Esophagus squamous epithelium (tissue), 4 donors: Measurements from ENCODE around the gene RNF223.
"Not testable (repeated sequence)": the region's sequence is repeated elsewhere in the genome, so short reads cannot be mapped to it uniquely, and the experiment has no call there.

Experiments
- CTCF ChIP-seq, 6 experiments: fragments of 450-650 bp in 4 of 6; fragments of 200-600 bp in 2 of 6; sonication (generic) in 2 of 6; IDR thresholded peaks; one replicate each; pipeline ENCODE4 v1.5.1; 2016 to 2019; ENCODE audit warnings: antibody characterized with exemption in 6 of 6, mild to moderate bottlenecking in 4 of 6, moderate library complexity in 4 of 6
- POLR2A ChIP-seq, 4 donors: fragments of 450-650 bp; IDR thresholded peaks; one replicate each; pipeline ENCODE4 v1.6.1; 2017; ENCODE audit warnings: antibody characterized with exemption in 4 of 4, mild to moderate bottlenecking in 4 of 4, moderate library complexity in 3 of 4

DNA sequence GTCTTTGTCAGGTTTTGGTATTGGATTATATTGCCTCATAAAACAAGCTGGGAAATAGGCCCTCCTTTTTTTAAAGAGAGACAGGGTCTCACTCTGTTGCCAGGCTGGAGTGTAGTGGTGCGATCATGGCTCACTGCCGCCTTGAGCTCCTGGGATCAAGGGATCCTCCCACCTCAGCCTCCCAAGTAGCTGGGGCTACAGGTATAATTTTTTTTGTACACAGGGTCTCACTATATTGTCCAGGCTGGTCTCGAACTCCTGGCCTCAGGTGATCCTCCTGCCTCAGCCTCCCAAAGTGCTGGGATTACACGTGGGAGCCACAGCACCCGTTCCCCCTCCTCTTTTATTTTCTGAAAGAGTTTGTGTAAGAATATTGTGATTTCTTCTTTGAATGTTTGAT, 22.0 kb upstream of the RNF223 start:
- TF ChIP-seq POLR2A, CTCF (IDR thresholded peaks at IDR 0.05): not testable (repeated sequence)
